Suppressor macrophage (primary cell): ENCODE data around the gene CLIP4.

Source experiments
- DNase-seq, 4 experiments: peaks; one replicate each; pipeline ENCODE4 v3.0.0-alpha.2; 2020 to 2022

Gene CLIP4

DNA sequence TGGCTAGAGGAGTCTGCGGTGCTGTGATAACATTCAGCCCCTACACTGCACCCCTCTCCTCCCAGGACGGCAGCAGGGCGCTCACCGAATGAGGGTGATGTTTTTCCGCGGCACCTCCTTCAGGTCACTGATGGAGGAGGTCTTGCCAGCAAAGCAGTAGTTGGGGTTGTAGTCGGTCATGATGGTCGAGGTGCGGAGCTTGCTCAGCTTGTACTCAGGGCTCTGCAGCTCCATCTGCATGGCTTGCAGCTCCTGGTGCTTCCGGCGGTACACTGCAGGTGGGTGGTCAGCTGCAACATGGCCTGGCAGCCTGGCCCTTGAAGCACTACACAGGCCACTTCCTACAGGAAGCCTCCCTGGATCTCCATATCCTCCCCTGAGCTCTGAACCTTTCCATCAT, 108.0 kb downstream of the CLIP4 start:
- no peak for DNase-seq

DNA sequence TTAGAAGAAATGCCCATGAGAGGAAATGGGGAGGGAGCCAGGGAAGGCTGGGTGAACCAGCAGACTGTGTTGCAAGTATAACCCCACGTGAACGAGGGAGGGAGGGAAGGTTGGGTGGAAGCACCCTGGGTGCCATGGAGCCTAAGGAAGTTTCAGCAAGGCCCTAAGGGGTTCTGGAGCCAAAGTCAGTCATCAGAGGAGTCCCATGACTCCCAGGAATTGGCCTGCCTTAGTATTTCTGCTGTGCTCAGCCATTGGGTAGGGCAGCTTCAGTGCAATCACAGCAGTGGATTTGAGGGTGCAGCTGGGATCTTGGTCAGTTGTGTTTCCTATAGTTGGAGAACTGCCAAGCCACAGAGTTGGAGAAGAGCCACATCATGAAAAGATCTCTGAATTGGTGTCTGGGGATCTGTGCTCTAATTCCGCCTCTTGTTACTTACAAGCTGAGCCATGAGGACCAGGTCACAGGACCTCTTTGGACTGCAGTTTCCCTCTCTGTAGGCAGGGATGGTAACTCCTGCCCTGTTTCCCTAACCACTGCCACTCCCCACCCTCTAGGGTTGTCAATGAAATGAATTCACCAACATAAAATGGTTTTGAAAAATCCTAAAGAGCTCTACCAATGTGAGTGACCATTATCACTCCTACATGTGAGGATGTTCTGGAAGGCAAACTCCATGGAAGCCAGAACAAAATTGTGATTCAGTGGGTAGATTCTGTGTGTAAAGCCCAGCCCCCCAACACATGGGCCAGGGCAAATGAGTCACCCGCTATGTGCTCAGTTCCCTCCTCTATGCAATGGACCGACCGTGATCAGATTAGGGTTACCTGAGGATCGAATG, 108.9 kb downstream of the CLIP4 start:
- DNase-seq, result peak; percentile 94 to 97 (median 96)

DNA sequence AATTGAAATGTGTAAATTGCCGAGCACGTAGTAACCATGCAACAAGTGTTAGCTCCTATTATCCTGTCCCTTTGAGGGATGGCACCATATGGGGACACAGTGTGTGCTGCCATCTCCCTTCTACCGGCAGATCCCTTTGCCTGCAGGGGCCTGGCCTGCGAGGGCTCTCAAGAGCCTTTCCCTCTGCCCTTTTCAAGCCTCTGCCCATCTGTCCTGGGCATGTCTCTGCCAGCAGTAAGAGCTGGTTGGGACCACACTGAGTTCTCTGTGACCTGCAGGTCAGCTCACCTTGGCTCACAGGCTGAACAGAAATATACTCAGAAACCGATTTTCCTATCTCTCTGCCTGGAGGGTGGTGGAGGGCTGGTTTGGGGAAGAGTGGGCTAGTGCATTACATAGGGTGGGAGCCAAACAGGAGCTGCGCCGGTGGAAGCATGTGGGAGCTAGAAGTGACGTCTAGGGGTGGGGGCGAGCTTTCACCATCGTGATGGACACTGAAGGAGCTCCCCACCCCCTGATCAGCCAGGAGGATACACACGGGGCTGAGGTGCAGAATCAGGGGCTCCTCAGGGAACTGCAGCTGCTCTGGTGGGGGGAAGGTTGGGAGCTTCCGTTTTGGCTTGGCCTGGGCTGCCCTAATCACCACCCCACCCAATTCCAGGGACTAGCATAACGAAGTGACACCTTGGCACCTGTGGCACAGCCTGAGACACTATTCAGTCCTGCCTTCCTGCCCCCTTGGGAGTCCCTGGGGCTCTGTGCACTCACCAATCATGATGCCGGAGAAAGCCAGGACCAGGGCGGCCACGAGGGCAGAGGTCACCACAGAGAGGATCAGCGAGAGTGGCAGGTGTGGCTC, 109.7 kb downstream of the CLIP4 start:
- no peak for DNase-seq

DNA sequence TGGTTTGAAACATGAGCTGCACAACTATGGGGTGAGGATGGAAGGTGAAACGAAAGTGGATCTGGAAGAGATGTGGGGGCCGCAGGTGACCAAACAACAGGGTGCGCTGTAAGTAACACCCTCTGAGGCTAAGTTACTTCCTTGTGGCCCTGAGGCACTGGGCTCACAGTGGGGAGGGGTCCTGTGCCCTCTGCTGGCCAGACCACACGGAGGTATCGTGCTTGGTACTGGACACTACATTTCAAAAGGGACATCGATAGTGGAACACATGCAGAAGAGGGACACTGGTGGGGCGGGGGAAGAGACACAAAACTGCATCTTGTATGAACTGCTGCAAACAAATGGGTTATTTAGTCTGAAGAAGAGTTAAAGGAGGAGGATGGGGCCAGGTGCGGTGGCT, 110.6 kb downstream of the CLIP4 start:
- DNase-seq, result no peak

DNA sequence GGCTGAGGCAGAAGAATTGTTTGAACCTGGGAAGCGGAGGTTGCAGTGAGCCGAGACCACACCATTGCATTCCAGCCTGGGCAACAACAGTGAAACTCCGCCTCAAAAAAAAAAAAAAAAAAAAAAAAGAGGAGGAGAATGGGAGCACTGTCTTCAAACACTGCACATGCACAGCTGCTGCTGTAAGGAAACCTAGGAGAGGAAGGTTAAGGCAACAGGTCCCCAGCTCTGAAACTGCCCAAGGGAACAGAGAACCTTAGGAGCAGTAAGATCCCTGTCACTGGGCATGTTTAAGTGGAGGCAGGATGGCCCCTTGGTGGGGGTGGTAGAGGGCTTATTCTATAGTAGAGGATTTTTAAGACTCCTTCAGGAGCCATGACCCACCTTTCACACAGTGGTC, 111.2 kb downstream of the CLIP4 start:
- no peak for DNase-seq

DNA sequence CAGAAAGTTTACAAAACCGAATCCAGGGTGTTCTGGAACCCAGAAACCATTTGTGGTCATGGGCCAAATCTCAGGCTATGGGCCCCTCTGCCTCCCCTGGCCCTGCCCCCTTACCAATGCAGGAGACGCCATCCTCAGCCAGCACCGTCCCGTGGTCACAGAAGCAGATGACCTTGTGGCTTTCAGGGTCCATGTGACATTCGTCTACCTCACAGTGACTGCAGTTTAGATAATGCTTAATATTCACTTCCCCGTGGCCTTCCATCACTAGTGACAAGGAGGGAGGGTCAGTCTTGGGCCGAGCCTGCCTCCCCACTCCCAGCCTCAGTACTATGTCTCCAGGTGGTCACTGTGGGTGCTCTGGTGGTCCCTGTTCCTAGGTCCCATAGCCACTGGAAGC, 111.6 kb downstream of the CLIP4 start:
- peak in 3 of 4 experiments; percentile 36 to 42 (median 40) for DNase-seq

DNA sequence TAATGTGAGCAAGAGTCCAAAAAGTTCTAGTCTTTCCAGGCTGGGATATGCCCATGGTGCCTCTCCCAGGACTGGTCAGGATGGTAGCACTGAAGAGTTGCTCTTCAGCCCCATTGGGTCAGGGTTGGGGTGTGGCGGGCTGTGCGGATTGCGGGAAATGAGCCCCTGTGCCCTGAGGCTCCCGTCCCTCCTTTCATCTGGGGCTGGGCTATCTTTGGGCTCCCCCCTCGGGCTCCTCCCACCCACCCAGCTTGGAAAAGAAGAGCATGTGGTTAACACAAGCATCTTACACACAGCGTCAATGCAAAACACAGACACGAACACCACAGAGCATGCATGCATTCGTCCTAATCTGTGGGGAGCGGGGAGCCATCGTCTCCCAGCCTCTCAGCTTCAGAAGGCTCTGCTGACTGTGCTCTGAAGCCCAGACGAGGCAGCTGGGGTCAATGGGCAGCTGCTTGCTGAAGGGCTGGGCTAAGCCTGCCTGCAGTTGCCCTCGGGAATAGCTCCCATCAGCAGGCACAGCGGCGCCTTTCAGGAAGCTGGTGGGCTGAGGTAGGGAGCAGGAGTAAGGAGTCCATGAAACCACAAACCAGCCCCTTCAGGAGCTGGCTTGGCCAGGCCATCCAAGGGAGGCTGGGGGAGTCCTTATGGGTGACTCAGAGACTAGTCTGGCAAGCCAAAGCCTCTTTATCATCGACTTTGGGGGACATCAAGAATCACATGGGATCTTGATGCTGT, 112.9 kb downstream of the CLIP4 start:
- no peak for DNase-seq

DNA sequence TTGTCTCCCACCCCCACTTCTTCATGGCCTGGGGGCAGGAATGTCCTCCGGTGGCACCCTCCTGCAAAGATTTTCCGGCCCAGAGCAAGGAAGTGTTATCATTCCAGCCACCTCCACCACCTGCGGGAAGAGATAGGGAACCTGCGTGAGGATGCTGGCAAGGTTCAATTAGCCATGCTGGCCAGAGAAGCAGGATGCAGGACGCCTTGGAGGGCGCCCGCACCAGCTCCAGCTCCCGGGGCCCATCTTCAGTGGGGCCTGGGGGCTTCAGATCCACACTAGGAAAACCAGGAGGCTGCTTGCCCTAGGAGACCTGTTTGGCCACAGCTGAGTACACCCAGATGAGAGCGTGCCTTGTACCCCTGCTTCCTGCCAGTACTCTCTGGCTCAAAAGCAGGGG, 113.7 kb downstream of the CLIP4 start:
- DNase-seq, result no peak

DNA sequence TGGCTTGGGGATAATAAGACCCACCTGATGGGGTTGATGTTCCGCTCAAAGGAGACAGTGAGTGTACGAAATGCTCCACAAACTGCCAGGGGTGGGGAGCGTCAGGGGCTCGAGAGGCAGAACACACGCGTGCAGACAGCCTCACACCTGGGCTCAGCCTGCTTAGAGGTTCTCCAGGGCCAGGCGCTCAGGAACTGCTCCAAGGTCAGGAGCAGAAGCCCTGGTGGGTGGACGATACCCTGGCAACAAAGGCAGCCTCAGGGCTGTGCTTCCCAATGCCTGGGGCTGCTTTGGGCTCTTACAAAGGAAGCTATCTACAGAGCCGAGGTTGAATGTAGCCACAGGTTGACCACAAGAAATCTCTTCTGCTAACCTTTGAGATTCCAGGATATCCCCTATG, 114.4 kb downstream of the CLIP4 start:
- no peak for DNase-seq

DNA sequence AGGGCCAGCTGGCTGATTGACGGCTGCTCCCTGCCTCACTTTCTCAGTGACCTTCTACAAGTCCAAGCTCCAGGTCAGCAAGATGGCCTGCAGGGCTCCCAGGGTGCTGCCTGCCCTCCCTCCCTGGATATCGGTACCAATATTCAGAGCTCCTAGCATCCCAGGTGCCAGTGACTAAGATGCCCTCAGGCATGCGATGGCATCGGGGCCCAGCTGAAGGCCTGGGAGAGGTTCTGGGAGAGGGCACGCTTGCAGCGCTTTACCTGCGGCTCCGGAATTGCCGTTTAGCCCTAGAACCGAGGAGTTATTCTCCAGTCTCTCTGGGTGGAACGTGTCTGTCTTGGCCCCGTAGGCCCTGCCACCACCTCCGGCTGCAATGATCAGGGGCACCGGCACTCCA, 116.8 kb downstream of the CLIP4 start:
- DNase-seq, result no peak

DNA sequence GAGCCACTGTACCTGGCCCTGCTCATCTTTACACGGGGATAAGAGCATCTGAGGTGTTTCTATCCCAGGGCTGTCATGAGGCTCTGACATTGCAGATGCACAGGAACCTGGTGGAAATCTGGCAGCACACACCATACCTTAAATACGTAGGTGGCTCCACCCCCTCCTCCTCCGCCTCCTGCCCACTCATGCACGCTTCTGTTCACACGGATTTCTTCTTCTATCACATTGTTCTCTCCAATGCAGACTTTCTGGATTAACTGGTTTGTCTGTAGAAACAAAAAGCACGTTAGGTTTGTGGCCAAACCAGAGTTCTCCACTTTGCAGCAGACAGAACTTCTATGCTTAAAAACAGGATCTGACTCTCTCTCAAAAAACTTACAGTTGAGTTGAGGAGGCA, 118.2 kb downstream of the CLIP4 start:
- no peak for DNase-seq

DNA sequence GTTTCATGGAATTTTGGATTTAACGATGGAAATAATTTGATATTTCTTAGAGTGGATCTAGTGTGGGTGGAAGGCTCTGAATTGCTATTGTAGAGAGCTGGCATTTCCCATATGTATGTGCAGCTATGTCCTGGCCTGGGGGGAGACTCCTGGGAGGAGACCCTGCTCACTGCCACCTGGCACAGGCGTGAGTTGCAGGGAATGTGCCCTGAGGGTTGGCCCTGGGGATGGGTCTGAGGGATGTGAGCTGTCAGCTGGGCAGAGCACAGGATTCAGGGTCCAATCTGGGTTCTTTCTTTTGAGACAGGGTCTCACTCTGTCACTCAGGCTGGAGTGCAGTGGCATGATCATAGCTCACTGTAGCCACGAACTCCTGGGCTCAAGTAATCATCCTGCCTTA, 120.2 kb downstream of the CLIP4 start:
- DNase-seq, result no peak

DNA sequence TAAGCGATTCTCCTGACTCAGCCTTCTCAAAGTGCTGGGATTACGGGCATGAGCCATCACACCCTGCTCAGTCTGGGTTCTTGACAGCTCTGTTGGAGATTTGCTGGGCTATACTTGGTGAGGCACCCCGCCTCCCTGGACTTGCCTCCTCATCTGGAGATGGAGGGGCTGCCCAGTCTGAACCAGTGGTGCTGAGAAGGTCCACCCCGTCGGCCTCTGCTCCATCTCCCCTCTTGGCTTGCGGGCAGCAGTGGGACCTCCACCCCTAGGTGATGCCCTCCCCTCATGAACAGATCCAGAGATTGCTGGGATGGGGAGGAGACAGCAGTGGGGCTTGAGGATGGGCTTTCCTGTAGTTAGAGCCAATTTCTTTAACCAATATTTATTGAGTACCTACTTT, 120.9 kb downstream of the CLIP4 start:
- no peak for DNase-seq

DNA sequence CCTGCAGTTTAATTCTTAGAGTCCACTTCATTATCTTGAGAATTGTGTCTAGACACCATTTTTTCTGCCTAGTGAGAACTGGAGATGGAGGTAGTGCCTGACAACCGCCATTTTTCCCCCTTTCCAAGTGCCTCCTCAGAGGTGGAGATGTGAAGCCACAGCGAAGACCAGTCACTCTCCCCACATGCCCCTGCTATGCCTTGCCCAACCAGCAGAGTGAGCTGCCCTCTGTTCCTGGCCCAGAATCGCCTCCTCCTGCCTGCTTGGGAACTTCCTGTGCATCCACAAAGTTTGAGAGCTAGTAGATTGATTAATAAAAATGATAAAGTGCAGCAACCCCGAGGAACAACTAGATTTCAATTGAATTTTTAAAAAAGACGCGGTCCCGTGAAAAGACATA, 123.3 kb downstream of the CLIP4 start:
- peak; percentile 48 to 74 (median 62) for DNase-seq
